ENCODE results near the gene NEURL1.

- TF ChIP-seq GATA2 (IDR thresholded peaks at IDR 0.05; ENCODE audit: low read depth, low read length) (no peak), GATA3 (IDR thresholded peaks at IDR 0.05; ENCODE audit: low read depth, low read length) (no peak)
These were observed 55.3 kb downstream of the NEURL1 start for GRCh38 chr10:103548581-103549348.

Measured in SH-SY5Y (cell line).